Rectal smooth muscle tissue (tissue), 1 donor: Measurements from ENCODE around the gene GJB3.

Source experiments
- H3K27ac ChIP-seq: one replicate; pipeline ENCODE4 v1.7.0; 2013; ENCODE audit warnings: low read depth, low read length, inconsistent platforms
- H3K27me3 ChIP-seq: one replicate; pipeline ENCODE4 v1.7.0; 2013; ENCODE audit warnings: low read length; ENCODE audit not compliant: control insufficient read depth, insufficient read depth
- H3K36me3 ChIP-seq: one replicate; pipeline ENCODE4 v1.7.0; 2013; ENCODE audit warnings: low read length; ENCODE audit not compliant: control insufficient read depth, insufficient read depth
- H3K4me1 ChIP-seq: one replicate; pipeline ENCODE4 v1.7.0; 2013; ENCODE audit warnings: low read length; ENCODE audit not compliant: control insufficient read depth, insufficient read depth
- H3K4me3 ChIP-seq: one replicate; pipeline ENCODE4 v1.7.0; 2013; ENCODE audit warnings: low read length
- H3K9ac ChIP-seq: one replicate; pipeline ENCODE4 v1.7.0; 2013; ENCODE audit warnings: low read length

GJB3 gene

DNA sequence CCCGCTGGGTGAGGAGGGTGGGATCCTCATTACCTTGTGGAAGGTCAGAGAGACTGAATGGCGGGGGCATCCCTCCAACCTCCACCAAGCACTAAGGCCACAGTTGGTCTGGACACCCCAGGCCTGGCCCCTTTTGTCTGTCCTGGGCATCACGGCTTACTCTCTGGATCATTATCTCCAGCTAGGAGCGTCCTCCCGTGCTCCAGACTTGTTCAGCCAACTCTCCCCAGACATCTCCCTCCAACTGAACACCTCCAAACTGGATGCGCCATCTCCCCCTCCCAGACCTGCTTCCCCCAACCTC is 33.4 kb upstream of the GJB3 start:
- no peaks in the 10 kb centered on the region for H3K27me3 ChIP-seq
- no peaks in the 10 kb centered on the region for H3K36me3 ChIP-seq
- H3K27ac ChIP-seq: no peak overlapping the region
- H3K4me1 ChIP-seq: no peaks in the 10 kb centered on the region
- no peak overlapping the region for H3K4me3 ChIP-seq
- no peak overlapping the region for H3K9ac ChIP-seq

DNA sequence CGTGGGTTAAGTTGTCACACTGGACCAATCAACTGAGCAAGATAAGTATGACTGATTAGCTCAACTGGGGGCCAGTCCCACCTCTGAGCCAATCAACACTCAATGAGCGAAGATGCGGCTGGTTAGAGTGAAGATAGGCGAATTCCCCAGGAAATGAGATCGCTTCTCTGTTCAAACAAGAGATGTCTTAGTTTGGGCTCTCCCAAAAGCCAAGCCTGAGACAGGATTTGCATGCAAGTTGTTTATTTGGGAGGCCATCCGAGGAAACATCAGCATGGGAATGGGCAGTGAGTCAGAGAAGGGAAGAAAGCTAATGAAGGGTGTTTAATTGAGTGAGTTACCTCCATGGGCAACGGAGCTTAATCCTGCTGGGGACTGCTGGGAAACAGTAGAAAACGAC is 31.0 kb upstream of the GJB3 start:
- no peaks in the 10 kb centered on the region for H3K27me3 ChIP-seq
- no peaks in the 10 kb centered on the region for H3K4me1 ChIP-seq

DNA sequence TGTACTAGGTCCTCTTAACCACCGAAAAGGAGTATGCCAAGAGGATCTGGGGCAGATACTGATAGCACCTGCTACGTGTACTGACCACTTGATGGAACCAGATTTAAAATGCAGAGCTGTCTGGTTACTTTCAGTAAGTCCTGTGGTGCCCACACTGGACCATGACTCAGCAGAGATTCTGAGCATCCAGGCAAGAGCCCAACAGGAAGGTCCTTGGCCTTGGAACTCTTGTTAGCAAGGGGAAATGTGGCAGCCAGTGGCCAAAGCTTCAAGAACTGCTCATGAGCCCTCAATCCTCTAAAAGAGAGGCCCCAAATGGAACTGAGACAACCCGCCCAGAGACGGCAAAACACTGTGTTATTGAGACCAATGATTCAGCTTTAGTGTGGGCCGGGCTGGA is 30.4 kb upstream of the GJB3 start:
- H3K9ac ChIP-seq: no peak overlapping the region
- no peak overlapping the region for H3K4me3 ChIP-seq
- no peaks in the 10 kb centered on the region for H3K4me1 ChIP-seq
- H3K36me3 ChIP-seq: no peaks in the 10 kb centered on the region
- H3K27ac ChIP-seq: no peak overlapping the region
- H3K27me3 ChIP-seq: no peaks in the 10 kb centered on the region

More for the DNA sequence above, 31.0 kb upstream of the GJB3 start:
- Histone ChIP-seq H3K36me3 (no peaks in the 10 kb centered on the region), H3K4me3 (no peak overlapping the region), H3K27ac (no peak overlapping the region), H3K9ac (no peak overlapping the region)

DNA sequence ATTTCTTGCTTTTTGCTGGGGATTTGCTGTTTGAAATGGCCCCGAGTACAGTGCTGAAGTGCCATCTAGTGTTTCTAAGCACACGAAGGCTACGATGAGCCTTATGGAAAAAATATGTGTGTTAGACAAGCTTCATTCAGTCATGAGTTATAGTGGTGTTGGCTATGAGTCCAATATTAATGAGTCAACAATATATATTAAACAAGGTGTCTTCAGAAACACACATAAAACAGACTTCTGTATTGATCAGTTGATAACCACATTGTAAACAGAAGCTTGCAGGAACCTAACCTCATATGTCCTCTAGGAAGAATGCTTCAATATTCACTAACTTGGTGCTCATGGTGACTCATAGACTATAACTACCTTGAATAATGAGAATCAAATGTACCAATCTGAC is 27.9 kb upstream of the GJB3 start:
- no peak overlapping the region for H3K27ac ChIP-seq
- no peaks in the 10 kb centered on the region for H3K36me3 ChIP-seq
- H3K27me3 ChIP-seq: no peaks in the 10 kb centered on the region
- no peak overlapping the region for H3K4me3 ChIP-seq
- no peak overlapping the region for H3K9ac ChIP-seq
- H3K4me1 ChIP-seq: no peaks in the 10 kb centered on the region

DNA sequence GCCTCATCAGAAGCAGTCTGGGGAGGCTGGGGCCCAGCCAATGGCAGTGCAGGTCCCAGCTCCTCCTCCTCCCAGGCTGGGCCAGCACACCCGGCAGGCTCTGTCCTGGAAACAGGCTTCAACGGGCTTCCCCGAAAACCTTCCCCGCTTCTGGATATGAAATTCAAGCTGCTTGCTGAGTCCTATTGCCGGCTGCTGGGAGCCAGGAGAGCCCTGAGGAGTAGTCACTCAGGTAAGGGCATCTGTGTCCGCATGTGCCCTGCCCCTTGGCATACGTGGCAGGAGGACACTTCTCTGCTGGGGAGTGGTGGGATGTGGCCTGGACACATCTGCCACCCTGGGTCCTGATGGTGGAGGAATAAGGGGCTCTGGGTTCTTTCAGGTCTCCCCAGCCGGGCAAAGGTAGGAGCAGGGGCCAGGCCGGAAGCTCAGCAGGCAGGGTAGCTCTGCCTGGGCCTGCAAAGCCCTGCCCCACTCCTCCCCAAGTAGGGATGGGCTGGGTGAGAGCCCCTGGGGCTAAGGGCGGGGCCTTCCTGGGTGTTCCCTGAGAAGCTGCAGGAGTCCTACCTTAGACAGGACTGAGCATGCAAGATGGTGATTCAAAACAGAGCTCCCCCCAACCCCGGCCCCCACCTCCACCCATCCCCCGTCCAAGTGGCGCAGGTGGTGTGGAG is 25.9 kb upstream of the GJB3 start, which contains the start of gene GJB5:
Gene GJB5, plus strand, starts transcription at position 84 of the 674 bp plus-strand sequence. CDS start 2,284 bp downstream, outside the sequence.
- Histone ChIP-seq H3K4me1 (no peaks in the 10 kb centered on the region), H3K27me3 (peaks cover 3% of the 10 kb centered on the region), H3K36me3 (no peaks in the 10 kb centered on the region), H3K27ac (no peak within 1 kb of the TSS), H3K9ac (no peak within 1 kb of the TSS), H3K4me3 (no peak within 1 kb of the TSS)

DNA sequence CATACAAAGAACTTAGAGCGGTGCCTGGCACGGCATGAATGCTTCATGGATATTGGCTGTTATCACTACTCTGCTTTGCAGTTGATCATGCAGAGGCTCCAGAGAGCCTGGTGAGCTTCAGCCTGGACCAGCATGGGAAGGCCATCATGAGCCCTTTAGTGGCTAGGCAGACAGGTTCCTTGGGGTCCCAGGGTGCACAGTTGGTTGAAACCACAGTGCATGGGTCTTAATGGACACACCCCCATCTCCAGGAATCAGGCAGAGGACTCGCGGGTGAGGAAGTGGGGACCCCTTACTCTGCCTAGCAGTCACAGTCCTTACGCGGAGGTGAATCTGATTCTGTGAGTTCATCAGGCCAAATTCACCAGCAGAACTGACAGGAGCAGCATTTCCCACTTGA is 25.1 kb upstream of the GJB3 start:
- no peak overlapping the region for H3K27ac ChIP-seq
- no peaks in the 10 kb centered on the region for H3K4me1 ChIP-seq
- H3K27me3 ChIP-seq: peaks cover 3% of the 10 kb centered on the region
- no peak overlapping the region for H3K9ac ChIP-seq
- no peak overlapping the region for H3K4me3 ChIP-seq
- H3K36me3 ChIP-seq: no peaks in the 10 kb centered on the region

DNA sequence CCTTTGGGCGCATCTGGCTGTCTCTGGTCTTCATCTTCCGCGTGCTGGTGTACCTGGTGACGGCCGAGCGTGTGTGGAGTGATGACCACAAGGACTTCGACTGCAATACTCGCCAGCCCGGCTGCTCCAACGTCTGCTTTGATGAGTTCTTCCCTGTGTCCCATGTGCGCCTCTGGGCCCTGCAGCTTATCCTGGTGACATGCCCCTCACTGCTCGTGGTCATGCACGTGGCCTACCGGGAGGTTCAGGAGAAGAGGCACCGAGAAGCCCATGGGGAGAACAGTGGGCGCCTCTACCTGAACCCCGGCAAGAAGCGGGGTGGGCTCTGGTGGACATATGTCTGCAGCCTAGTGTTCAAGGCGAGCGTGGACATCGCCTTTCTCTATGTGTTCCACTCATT is 23.6 kb upstream of the GJB3 start:
- H3K27me3 ChIP-seq: peaks cover 3% of the 10 kb centered on the region
- H3K36me3 ChIP-seq: no peaks in the 10 kb centered on the region
- H3K27ac ChIP-seq: no peak overlapping the region
- no peak overlapping the region for H3K4me3 ChIP-seq
- no peak overlapping the region for H3K9ac ChIP-seq
- H3K4me1 ChIP-seq: no peaks in the 10 kb centered on the region

DNA sequence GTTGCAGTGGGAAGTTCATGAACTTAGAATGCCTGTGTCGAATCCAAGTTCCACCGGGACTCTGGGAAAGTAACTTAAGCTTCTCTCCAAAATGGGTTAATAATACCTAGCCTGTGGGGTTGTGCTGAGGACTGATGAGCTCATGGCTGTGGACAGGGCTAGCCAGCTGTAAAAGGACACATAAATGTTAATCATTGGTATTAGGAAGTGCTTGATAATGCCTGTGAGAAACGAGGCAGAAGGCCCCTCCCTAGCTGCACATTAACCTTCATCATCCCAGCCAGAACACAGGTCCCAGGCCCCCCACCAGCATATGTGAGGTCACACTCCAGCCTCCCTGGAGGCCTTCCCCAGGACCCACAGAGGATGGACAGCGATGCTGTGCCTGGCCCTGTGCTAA is 22.3 kb upstream of the GJB3 start:
- H3K9ac ChIP-seq: no peak overlapping the region
- H3K36me3 ChIP-seq: no peaks in the 10 kb centered on the region
- peaks cover 3% of the 10 kb centered on the region for H3K27me3 ChIP-seq
- H3K4me3 ChIP-seq: no peak overlapping the region
- no peak overlapping the region for H3K27ac ChIP-seq
- H3K4me1 ChIP-seq: no peaks in the 10 kb centered on the region

DNA sequence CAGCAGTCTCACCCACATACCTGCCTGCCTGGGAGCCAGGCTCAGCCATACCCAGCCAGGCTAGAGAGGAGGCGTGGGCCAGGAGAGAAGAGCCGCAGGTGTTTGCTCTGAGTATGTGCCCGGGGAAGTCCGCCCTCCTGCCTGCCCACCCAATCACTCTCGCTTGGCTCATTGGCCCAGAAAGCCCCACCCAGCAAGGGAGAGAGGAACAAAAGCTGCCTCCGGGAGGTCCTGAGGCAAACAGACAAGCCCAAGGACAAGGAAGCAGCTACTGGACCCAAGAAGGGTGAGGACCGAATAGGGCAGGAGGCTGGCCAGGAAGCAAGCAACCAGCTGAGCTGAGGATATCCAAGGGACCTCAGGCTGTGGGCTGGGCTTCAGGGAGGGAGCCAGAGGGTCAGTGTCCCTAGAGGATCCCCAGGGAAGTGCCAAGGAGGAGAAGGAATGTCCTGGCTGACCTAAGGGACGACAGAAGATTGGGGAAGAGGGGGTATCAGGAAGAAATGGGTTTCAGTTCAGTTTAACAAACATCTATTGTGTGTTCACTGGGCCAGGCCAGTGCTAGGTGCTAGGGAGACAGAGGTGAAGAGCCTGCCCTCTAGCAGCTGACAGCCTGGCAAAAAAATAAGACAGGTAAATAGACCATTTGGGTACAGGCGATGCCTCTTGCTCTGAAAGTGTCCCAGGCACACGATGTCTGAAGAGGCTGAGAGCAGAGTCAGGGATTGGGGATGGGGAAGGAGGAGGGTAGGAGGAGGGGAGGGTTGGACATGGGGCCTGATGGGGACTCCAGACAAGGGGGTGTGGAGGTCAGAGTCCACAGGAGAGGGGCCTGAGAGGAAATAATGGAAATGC is 21.3 kb upstream of the GJB3 start, which contains the start of gene GJB4:
Gene GJB4, plus strand, starts transcription at position 238 of the 855 bp plus-strand sequence. CDS start 1,515 bp downstream, outside the sequence.
- peaks cover 3% of the 10 kb centered on the region for H3K27me3 ChIP-seq
- H3K4me1 ChIP-seq: no peaks in the 10 kb centered on the region
- no peak within 1 kb of the TSS for H3K4me3 ChIP-seq
- H3K9ac ChIP-seq: no peak within 1 kb of the TSS
- H3K36me3 ChIP-seq: no peaks in the 10 kb centered on the region
- no peak within 1 kb of the TSS for H3K27ac ChIP-seq

DNA sequence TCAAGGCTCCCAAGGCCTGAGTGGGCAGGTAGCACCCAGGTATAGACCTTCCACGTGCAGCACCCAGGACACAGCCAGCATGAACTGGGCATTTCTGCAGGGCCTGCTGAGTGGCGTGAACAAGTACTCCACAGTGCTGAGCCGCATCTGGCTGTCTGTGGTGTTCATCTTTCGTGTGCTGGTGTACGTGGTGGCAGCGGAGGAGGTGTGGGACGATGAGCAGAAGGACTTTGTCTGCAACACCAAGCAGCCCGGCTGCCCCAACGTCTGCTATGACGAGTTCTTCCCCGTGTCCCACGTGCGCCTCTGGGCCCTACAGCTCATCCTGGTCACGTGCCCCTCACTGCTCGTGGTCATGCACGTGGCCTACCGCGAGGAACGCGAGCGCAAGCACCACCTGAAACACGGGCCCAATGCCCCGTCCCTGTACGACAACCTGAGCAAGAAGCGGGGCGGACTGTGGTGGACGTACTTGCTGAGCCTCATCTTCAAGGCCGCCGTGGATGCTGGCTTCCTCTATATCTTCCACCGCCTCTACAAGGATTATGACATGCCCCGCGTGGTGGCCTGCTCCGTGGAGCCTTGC is 19.7 kb upstream of the GJB3 start:
- Histone ChIP-seq H3K27ac (no peak overlapping the region), H3K4me1 (no peaks in the 10 kb centered on the region), H3K36me3 (no peaks in the 10 kb centered on the region), H3K9ac (no peak overlapping the region), H3K27me3 (peaks cover 3% of the 10 kb centered on the region), H3K4me3 (no peak overlapping the region)

DNA sequence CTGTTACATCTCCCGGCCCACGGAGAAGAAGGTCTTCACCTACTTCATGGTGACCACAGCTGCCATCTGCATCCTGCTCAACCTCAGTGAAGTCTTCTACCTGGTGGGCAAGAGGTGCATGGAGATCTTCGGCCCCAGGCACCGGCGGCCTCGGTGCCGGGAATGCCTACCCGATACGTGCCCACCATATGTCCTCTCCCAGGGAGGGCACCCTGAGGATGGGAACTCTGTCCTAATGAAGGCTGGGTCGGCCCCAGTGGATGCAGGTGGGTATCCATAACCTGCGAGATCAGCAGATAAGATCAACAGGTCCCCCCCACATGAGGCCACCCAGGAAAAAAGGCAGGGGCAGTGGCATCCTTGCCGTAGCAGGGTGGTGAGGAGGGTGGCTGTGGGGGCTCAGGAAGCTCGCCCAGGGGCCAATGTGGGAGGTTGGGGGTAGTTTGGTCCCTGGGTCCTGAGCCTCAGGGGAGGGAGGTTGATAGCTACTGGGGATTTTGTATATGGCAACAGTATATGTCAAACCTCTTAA is 19.2 kb upstream of the GJB3 start:
- no peak overlapping the region for H3K9ac ChIP-seq
- no peak overlapping the region for H3K4me3 ChIP-seq
- no peaks in the 10 kb centered on the region for H3K4me1 ChIP-seq
- H3K27me3 ChIP-seq: peaks cover 3% of the 10 kb centered on the region
- H3K36me3 ChIP-seq: no peaks in the 10 kb centered on the region
- H3K27ac ChIP-seq: no peak overlapping the region

DNA sequence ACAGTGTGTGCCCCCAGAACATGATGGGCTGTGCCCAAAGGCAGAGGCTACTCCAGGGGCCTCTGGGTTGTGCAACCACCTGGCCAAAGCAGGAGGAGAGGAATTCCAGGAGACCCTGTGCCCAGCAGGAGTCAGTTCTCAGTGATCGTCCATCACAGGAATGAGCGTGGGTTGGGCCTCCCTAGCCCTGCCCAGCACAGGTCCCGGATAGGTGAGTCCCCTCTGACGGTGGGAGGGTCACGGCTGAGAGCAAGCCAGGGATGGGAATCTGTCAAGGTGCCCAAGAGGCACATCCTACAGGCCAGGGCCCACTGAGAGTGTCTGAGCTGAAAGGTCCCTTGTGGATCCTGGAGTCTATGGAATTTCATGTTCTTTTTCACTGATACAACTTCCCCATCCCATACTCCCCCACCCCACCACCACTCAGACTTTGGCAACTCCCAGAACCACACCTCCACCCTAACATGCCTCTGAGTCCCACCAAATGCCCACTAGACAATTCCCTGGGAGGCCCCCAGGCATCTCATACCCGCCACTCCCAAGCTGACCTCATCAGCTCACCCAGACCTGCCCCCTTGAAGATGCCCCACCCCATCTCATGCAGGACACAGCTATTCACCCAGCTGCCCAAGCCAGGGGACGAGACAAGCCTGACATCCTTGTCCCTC is 18.4 kb upstream of the GJB3 start:
- Histone ChIP-seq H3K27ac (no peak overlapping the region), H3K4me1 (no peaks in the 10 kb centered on the region)

More for the DNA sequence above, 18.4 kb upstream of the GJB3 start:
- no peak overlapping the region for H3K9ac ChIP-seq
- no peak overlapping the region for H3K4me3 ChIP-seq
- H3K36me3 ChIP-seq: no peaks in the 10 kb centered on the region
- peaks cover 3% of the 10 kb centered on the region for H3K27me3 ChIP-seq
